SH-SY5Y (cell line): ENCODE measurements around the gene MBP.

Experiments used
- GATA2 ChIP-seq: IDR thresholded peaks from 2 replicates; pipeline ENCODE4 v1.6.1; 2011; ENCODE audit warnings: mild to moderate bottlenecking, low read depth, low read length
- GATA3 ChIP-seq: IDR thresholded peaks from 2 replicates; pipeline ENCODE4 v1.6.1; 2011; ENCODE audit warnings: low read depth, mild to moderate bottlenecking, low read length, moderate library complexity

MBP gene

DNA sequence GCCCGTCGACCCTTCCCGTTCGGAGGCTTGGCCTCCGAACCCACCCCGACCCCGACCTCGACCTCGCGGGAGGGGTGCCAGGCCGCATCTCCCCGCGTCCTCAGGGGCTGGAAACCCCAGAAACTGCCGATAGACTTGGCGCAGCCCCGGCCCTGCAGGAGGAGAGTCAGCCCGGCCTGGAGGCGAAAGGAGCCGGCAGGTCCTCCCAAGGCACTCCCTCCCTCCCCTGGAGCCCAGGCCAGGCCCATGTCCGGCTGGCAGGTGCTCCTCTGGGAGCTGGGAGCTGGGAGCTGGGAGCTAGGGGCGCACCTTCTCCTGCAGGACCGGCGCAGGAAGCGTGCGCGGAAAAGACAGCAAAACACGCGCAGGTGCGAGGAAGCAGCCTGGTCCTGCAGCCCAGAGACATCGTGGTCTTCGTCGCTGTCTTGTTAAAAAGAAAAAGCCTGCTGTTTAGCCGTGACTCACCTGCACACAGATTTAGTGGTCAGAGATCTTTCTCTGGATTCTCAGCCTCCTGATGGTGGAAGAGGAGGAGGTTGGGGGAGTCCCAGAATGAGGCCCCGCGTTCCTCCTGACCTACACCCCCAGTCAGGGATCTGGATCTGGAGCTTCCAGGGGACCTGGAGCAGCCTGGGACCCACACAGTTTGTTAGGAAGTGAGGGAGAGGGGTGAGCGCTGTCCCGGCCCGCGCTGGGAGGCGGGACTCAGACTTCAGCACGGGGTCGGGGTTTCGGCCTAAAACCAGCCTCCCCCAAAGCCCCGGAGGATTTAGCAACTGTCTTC is 660 bp upstream of the MBP start:
- TF ChIP-seq GATA3: no peak
- TF ChIP-seq GATA2: no peak

DNA sequence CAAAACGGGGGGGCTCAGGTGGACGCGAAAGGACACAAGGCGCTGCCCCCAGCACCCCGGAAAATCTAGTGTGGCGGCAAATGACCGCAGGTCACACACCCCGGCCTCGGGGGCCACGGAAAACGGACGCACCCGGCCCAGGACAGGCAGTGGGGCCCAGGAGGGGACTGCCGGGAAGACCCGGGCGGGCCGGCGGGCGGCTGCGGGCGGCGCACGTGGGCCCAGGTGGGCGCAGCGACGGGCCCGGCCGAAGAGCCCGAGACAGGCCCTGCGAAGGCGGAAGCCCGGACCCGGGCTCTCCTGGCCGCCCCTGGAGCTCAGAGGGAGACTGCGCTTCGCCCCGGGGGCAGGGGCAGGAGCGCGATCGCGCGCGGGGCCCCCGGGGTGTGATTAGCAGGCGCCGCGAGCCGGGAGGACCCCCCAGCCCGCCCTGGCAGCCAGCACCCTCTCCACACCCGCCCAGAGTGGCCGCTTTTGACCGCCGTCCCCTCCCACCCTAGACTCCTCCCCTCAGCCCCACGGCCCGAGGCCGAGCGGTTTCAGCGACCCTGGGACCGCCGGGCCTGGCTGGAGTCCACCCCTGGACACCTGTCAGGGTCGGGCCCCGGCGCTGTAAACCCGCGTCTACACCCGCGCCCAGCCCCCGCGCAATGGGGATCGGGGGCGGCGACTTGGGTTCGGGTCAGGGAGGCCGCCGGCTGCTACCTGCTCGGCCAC is 773 bp downstream of the MBP start:
- TF ChIP-seq GATA3 (no peak), GATA2 (no peak)

DNA sequence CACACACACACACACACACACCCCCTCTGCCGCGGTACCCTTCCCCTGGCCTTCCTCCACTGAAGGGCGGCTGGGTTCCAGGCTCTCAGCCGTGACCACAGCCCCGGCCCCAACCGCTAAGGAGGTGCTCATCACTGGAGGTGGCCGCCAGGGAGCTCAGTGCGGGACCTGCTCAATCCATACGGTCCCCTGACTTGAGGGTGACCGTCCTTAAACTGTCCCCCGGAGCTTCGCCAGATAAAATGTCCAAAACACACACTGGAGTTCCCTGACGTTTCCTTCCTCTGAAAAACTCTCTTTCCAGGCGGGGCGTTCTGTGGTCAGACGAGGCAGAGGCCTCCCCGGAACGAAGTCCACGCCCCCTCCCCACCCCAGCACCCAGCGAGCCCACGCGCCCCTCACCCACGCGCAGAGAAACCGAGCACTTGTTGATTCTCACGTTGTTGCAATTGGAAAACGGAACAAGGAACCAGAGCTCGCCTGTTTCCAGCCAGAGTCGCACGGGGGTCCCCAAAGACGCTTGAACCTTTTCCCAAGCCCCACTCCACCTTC is 1.4 kb downstream of the MBP start:
- TF ChIP-seq GATA3 (no peak), GATA2 (no peak)

DNA sequence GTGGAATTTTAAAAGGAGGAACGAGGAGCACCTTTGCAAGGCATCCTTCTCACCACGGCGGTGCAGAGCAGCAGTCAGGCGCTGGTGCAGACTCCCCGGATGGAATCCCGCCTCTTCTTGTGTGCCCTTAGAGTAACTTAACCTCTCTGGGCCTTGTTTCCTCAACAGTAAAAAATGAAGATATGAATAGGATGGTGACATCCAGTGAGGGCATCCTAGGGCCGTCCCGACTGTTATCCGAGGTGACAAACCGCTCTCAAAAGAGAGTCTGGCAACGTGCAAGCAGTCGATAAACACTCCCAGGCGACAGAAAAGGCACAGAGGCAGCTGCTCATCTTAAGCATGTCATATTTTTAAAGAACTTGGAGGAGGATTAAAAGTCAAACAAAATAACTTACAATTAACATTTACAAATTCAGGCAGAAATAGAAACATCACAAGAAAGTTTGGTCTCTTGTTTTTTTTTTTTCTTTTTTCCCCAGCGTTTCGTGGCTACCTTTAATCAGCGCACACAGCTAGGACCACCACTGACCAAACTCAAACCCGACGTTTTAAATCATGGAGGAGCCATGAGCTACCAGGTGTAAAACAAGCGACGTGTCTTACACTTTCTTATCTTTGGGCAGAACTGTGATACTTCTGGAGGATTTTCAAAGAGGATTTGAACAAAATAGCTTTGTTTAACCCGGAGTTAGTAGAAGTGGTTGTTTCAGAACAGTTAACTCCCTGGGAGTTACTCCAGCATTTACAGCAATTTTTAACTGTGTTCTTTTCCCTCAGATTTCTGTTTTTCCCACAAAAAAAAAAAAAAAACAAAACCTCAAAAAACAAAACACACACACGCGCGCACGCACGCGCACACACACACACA is 2.1 kb downstream of the MBP start:
- no peak for TF ChIP-seq GATA2
- no peak for TF ChIP-seq GATA3

DNA sequence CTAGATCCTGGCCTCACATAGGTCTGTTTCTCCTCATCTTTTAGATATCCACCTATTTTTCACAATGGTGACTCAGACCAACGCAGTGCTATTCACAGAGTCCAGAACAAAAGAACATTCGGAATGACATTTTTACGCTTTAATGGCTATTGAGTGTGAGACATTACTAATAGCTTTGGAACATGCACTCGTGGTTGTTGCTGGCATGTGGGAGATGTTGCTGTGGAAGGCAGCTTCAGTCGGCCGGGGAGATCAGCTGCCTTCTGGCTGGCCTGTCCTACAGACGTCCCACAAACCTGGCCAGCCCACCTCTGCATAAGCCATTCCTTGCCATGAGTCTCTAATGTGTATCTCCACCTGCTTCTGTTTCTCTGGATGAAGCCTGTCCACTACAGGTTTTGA is 3.4 kb downstream of the MBP start:
- TF ChIP-seq GATA3: no peak
- no peak for TF ChIP-seq GATA2

DNA sequence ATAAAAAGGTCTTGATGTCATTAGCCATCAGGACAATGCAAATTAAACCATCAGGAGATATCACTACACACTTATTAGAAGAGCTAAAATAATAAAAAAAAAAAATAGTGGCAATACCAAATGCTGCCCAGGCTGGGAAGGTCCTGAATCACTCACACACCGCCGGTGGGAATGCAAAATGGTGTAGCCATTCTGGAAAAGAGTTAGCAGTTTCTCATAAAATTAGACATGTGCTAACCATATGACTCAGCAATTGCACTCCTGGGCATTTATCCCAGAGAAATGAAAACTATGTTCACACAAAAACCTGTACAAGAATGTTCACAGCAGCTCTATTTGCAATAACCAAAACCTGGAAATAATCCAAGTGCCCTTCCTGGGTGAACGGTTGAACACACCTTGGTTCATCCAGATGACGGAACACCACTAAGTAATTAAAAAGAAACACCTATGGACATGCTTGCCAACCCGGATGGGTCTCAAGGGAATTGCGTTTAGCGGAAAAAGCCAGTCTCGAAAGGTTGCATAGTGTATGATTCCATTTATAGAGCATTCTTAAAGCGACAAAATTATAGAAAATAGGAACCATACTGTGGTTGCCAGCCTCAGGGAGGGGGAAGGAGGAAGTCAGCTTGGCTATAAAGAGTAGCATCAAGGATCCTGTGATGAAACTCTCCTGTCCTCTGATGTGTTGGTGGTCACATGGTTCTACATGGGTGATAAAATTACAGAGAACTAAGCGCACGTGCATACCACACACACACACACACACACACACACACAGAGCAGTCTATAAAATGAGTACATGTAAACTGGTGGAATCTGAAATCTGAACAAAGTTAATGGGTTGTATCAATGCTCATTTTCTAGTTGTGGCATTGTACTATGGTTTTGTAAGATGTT is 4.6 kb downstream of the MBP start:
- no peak for TF ChIP-seq GATA2
- TF ChIP-seq GATA3: no peak

DNA sequence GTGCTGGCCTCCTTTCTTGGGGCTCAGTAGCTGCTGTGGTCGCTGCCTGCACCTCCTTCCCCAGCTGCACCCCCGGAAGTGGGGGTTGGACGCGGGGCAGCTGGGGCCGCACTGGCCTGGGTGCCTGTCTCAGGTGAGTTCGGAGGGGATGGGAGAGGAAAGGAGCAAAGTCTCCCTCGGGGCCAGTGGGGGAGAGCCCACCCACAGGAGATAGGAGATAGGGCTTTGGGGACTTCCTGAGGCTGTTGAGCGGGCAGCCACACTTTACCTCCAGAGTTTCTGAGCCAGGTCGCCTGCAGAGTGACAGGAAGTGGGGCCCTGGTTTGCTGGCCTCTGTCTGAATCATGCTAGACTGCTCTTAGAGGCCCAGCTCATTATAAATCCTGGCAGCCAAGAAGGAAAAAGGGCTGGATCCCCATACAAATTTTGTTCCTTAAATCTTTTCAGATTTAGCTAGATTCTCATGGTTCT is 8.1 kb downstream of the MBP start:
- TF ChIP-seq GATA2: no peak

DNA sequence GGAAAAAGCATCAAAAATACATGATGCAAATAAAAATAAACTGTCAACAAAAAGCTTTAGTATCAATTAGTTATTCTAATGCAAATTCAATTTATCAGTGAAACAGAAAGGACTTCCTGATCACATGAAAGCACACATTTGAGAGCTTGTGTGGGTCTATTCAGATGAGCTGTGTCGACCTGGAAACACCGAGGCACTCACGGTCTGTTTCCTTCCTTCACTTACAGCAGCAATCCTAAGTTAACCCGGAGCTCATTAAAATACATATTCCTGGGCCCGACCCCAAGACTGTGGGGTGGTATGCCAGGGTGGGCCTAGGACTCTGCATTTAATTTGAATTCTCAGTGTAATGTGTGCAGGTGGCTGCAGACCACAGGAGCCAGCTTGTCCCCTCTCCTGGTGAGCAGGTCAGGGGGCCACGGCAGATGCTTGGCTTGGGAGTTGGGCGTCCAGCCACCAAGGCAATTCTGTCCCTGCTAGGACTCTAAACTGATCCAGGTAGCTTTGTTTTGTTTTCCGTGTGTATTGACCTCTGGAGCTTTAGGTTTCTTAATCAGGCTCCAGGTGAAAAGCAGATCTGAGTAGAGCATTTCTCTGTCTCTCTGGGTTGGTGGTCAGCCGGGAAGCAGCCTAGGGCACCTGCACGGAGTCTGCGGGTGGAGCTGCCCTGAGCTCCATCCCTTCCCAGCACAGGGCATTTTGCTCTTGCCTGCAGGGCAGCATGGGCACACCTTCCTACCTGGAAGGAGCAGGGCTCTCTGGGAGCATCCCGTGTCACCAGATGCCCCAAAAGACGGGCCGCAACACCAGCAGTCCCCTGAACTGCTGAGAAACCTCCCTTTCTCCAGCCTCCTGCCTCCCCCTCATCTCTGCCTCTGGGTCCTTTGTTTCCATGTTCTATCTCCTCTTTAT is 9.0 kb downstream of the MBP start:
- no peak for TF ChIP-seq GATA2
- no peak for TF ChIP-seq GATA3

DNA sequence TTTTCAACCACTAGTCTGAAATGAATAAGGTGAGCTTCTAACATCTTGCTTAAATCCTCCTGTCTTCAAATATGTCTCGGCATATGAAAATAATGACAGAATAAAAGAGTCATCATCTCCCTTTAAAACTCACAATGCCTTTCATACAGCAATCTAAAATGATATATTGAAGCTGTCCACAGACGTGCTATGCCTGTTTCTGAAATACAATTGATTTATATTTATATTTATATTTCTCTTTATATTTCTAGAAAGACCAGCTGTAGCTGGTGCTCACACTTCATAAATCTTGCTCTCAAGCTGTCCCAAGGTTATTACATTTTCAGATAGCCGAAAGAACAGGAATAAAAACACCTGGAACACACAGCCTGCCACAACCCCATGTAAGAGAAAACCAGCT is 11.1 kb downstream of the MBP start:
- TF ChIP-seq GATA2 (no peak), GATA3 (no peak)

DNA sequence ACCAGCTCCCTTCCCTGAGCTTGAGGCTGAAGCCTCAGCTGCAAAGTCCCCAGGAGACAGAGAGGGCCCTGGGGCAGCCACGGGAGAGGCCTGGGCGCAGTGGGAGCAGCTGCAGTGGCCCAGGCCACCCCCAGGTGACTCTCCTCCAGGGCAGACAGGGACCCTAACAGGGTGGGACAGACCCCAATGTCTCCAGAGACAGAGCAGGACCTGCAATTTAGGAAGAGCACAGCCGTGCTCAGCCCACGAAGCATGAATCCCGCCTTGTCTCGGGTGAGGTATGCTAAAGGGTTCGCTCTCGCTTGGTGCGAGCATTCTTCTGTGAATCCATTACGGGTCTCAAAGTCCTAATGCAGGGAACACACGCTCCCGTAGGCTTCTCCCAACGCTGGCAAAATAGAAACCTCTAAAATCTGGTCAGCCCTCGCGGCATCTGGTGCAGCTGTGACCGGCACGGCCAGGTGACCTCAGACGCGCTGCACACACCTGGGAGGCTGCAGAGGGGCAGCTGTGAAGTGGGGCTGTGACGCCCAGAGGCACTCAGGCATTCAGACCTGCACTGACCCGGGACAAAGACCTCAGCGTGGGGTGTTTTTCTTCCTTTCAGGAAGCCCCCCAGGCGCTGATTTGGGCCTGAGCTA is 12.6 kb downstream of the MBP start:
- no peak for TF ChIP-seq GATA3
- no peak for TF ChIP-seq GATA2

DNA sequence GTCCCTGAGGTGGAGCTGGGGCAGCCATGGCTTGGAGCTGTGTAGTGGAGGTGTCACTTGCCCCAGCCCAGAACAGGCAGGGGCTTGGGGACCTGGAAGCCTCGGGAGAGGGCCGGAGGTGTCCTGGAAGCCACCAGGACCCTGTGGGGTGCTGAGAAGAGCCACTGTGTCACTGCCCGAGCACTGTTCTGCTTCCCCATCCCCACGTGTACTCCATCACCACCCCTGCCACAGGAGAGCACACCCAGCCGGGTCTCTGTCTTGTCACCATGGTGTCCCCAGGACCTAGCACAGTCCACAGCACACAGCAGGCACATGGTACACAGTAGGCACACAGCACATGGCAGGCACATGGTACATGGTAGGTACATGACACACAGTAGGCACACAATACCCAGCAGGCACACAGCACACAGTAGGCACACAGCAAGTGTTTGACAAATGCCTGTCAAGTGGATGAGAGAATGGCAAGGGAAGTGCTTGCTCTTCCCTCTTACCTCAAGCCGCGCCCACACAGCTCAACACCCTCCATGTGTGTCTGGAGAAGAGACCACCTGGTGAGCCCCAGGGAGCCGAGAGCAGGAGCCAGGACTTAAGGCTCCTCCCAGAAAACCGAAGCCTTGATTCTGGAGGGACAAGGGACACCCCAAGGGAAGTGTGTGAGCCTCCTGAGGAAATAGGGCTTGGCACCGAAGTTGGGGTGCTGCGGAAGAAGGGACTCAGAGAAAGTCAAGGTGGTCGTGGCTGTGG is 13.3 kb downstream of the MBP start:
- TF ChIP-seq GATA2 (no peak), GATA3 (no peak)
